Transverse colon (tissue), 4 donors: ENCODE data around the gene SGK2. TPM values are rescaled to one million over a fixed set of nuclear protein-coding genes. Genes with fewer than 3 reads are reported as not detected.

Experiments
- DNase-seq: peaks from one replicate; pipeline ENCODE4 v3.0.0-alpha.2; 2019
- H3K27ac ChIP-seq, 4 donors: fragments of 200-600 bp; sonication (generic); 2 replicates each; pipeline ENCODE4 v1.5.1; 2016 to 2018; ENCODE audit warnings: inconsistent platforms in 4 of 4
- H3K27me3 ChIP-seq: fragments of 200-600 bp; sonication (generic); 2 replicates; pipeline ENCODE4 v1.5.1; 2017; ENCODE audit warnings: inconsistent platforms
- H3K36me3 ChIP-seq, 4 donors: fragments of 200-600 bp; sonication (generic); 2 replicates each; pipeline ENCODE4 v1.5.1; 2017 to 2019; ENCODE audit warnings: inconsistent platforms in 4 of 4
- H3K4me1 ChIP-seq, 4 donors: fragments of 200-600 bp; sonication (generic); 2 replicates each; pipeline ENCODE4 v1.5.1; 2017 to 2020; ENCODE audit warnings: inconsistent platforms in 4 of 4
- H3K4me3 ChIP-seq, 4 donors: fragments of 200-600 bp; sonication (generic); 1 replicate in 1 of 4; 2 replicates in 3 of 4; pipeline versions ENCODE4 v1.5.1 to v1.6.1; 2017 to 2019; ENCODE audit warnings: inconsistent platforms in 4 of 4
- H3K9me3 ChIP-seq, 2 donors: fragments of 200-600 bp; sonication (generic); 2 replicates each; pipeline ENCODE4 v1.5.1; 2017 to 2019; ENCODE audit warnings: inconsistent platforms in 2 of 2
- CTCF ChIP-seq, 5 experiments: fragments of 200-600 bp in 3 of 5; fragments of 450-650 bp in 2 of 5; sonication (generic) in 3 of 5; IDR thresholded peaks; 1 replicate in 2 of 5; 2 replicates in 3 of 5; pipeline ENCODE4 v1.5.1; 2016 to 2017; ENCODE audit warnings: antibody characterized with exemption in 5 of 5, inconsistent platforms in 3 of 5, mild to moderate bottlenecking in 2 of 5, moderate library complexity in 1 of 5
- EP300 ChIP-seq: sonication (generic); formaldehyde crosslinking; IDR thresholded peaks from one replicate; pipeline ENCODE4 v1.6.1; 2017; ENCODE audit warnings: antibody characterized with exemption, low read depth
- POLR2A ChIP-seq: fragments of 450-650 bp; IDR thresholded peaks from one replicate; pipeline ENCODE4 v1.6.1; 2016; ENCODE audit warnings: antibody characterized with exemption, mild to moderate bottlenecking, moderate library complexity
- POLR2AphosphoS5 ChIP-seq, 3 donors: sonication (generic); formaldehyde crosslinking; IDR thresholded peaks; one replicate each; pipeline ENCODE4 v1.6.1; 2016; ENCODE audit warnings: antibody characterized with exemption in 3 of 3
- WGBS, 2 donors: methylation state at CpG; one replicate each; pipeline ENCODE4 v1.1.5; 2018; ENCODE audit warnings: low coverage in 1 of 2; 5-methylcytosine and 5-hydroxymethylcytosine counted together
- in situ Hi-C, 4 donors: fragments of 200-750 bp; cut with MboI; loops; one replicate each; pipeline versions ENCODE4 v1.15.0 to v1.15.1; 2017; ENCODE audit warnings: low sequenced_read_pairs in 3 of 4, low pct_ligation_motif_present in 1 of 4, low pct_unique_long_range_greater_than_20kb in 1 of 4
- intact Hi-C: fragments of 100-400 bp; cut with DNase I; formaldehyde crosslinking; loops from one replicate; pipeline ENCODE4 v1.15.1; 2023; ENCODE audit warnings: low total_unique reads
- total RNA-seq, 4 donors: library from RNA; depleted of rRNA; stranded (reverse); fragments of >200 nt; gene quantifications; one replicate each; pipeline ENCODE4 v1.1.0, GENCODE V29; 2016

The SGK2 gene
- total RNA-seq, 4 donors from 2014 or later, result 71.6 to 293 (median 149) TPM

- 40 to 60% methylated on average over 4 to 10 of the region's 10 CpGs for WGBS, 2 donors
- intact Hi-C loops, result no loop called here
- TF ChIP-seq EP300, result no peak
- TF ChIP-seq POLR2AphosphoS5 (IDR thresholded peaks at IDR 0.05), result peak in 1 of 3 donors; percentile 26
- no peak for TF ChIP-seq POLR2A
- peak in 2 of 5 experiments; percentile 12 to 28 for TF ChIP-seq CTCF (IDR thresholded peaks at IDR 0.05)
- no peak overlapping the region for H3K4me3 ChIP-seq
- no peaks in the 10 kb centered on the region for H3K36me3 ChIP-seq
- DNase-seq, result peak; percentile 69
- peak overlapping the region; percentile 9 to 45 (median 36) for H3K27ac ChIP-seq
- peaks cover 0 to 10% (median 3%) of the 10 kb centered on the region in 4 donors for H3K4me1 ChIP-seq
- no peaks in the 10 kb centered on the region for H3K9me3 ChIP-seq
- in situ Hi-C loops, result no loop called here
- H3K27me3 ChIP-seq, result no peaks in the 10 kb centered on the region
Measured at GRCh38 chr20:43570496-43570895, 11.7 kb downstream of the SGK2 start.

DNA sequence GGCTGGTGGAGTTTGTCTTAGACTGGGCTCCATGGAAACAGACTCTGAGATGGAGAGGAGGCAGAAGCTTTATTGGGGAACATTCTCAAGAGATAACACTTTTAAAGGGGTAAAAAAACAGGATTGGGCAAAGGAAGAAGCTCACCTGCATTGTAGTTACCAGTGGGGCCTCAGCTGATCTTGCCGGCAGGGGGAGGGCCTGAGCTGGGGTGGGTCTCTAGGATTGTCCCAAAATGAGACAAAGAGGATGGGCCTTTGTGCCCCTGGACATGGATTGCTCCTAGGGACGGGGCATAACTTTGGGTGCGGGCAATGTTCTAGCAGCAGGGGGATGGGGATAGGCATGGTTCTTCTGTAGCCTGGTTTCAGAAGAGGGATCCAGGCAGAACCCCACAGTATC, 12.5 kb downstream of the SGK2 start:
- no peak overlapping the region for H3K27ac ChIP-seq
- H3K4me3 ChIP-seq, result no peak overlapping the region
- peaks cover 0 to 10% (median 3%) of the 10 kb centered on the region in 4 donors for H3K4me1 ChIP-seq
- in situ Hi-C loops, result no loop called here
- TF ChIP-seq CTCF (IDR thresholded peaks at IDR 0.05) (no peak), EP300 (no peak), POLR2AphosphoS5 (IDR thresholded peaks at IDR 0.05) (no peak), POLR2A (no peak)
- H3K9me3 ChIP-seq, result no peaks in the 10 kb centered on the region
- intact Hi-C loops, result no loop called here
- no peak for DNase-seq
- H3K27me3 ChIP-seq, result no peaks in the 10 kb centered on the region
- 75 to 82% methylated on average over 1 to 3 of the region's 3 CpGs for WGBS, 2 donors
- H3K36me3 ChIP-seq, result no peaks in the 10 kb centered on the region

DNA sequence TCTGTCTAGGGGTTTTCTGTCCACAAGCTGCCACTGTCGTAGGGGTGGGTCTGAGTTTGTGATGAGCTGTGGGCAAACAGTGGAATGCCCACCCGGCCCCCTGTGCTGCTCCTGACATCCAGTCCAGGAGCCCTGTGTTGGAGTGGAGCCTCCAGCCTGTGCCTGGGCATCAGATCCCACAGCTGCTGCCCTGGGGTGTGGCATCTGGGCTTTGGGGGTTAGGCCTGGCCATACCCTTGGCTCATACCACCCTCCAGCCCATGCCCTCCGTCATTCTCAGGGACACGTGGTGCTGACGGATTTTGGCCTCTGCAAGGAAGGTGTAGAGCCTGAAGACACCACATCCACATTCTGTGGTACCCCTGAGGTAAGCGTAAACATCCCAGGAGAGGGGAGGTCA, 12.9 kb downstream of the SGK2 start:
- 88% methylated on average over 6 of the region's 6 CpGs; no CpG with 5 or more reads in 1 of the 2 donors for WGBS, 2 donors
- Histone ChIP-seq H3K9me3 (no peaks in the 10 kb centered on the region), H3K27me3 (no peaks in the 10 kb centered on the region), H3K4me1 (peaks cover 0 to 10% (median 3%) of the 10 kb centered on the region in 4 donors), H3K27ac (no peak overlapping the region), H3K4me3 (no peak overlapping the region), H3K36me3 (no peaks in the 10 kb centered on the region)
- intact Hi-C loops, result no loop called here
- DNase-seq, result no peak
- no peak for TF ChIP-seq POLR2A
- no peak for TF ChIP-seq POLR2AphosphoS5 (IDR thresholded peaks at IDR 0.05)
- TF ChIP-seq EP300, result no peak
- TF ChIP-seq CTCF (IDR thresholded peaks at IDR 0.05), result no peak
- in situ Hi-C loops, result no loop called here

DNA sequence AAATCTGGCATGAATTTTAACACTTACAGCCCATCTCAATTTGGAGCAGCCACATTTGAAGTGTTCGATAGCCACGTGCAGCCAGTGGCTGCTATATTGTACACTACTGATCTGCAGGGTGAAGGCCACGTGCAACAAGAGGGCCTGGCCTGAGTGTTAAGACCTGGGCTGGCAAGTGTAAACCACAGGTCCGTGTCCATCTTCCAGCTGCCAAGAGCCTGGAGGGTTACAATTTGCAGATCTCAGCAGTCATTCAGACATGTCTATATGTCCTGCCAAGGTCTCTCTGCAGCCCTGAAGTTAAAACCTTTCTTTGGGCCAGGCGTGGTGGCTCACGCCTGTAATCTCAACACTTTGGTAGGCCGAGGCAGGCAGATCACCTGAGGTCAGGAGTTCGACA, 14.1 kb downstream of the SGK2 start:
- Histone ChIP-seq H3K4me1 (peaks cover 0 to 10% (median 3%) of the 10 kb centered on the region in 4 donors), H3K27ac (no peak overlapping the region), H3K36me3 (no peaks in the 10 kb centered on the region), H3K4me3 (no peak overlapping the region), H3K27me3 (no peaks in the 10 kb centered on the region), H3K9me3 (no peaks in the 10 kb centered on the region)
- intact Hi-C loops, result no loop called here
- no peak for DNase-seq
- 91 to 100% methylated on average over 2 to 8 of the region's 8 CpGs for WGBS, 2 donors
- in situ Hi-C loops, result no loop called here
- TF ChIP-seq CTCF (IDR thresholded peaks at IDR 0.05), result no peak
- no peak for TF ChIP-seq POLR2A
- TF ChIP-seq POLR2AphosphoS5 (IDR thresholded peaks at IDR 0.05), result no peak
- TF ChIP-seq EP300, result no peak
